HT1080 (cell line): ENCODE results near the gene MED15. TPM values are rescaled to one million over a fixed set of nuclear protein-coding genes. Genes with fewer than 3 reads are reported as not detected.
"Not testable (repeated sequence)": the region's sequence is repeated elsewhere in the genome, so short reads cannot be mapped to it uniquely, and the experiment has no call there.

Experiments used
- DNase-seq: peaks from one replicate; pipeline ENCODE4 v3.0.0-alpha.2; 2015; ENCODE audit warnings: low read depth
- total RNA-seq: library from RNA; depleted of rRNA; stranded (reverse); fragments of >200 nt; shearing (Covaris generic); gene quantifications from 2 replicates; pipeline ENCODE4 v1.2.3, GENCODE V29; 2014

MED15 gene
- total RNA-seq, 1 experiment from 2014 or later, result 59.4 TPM

DNA sequence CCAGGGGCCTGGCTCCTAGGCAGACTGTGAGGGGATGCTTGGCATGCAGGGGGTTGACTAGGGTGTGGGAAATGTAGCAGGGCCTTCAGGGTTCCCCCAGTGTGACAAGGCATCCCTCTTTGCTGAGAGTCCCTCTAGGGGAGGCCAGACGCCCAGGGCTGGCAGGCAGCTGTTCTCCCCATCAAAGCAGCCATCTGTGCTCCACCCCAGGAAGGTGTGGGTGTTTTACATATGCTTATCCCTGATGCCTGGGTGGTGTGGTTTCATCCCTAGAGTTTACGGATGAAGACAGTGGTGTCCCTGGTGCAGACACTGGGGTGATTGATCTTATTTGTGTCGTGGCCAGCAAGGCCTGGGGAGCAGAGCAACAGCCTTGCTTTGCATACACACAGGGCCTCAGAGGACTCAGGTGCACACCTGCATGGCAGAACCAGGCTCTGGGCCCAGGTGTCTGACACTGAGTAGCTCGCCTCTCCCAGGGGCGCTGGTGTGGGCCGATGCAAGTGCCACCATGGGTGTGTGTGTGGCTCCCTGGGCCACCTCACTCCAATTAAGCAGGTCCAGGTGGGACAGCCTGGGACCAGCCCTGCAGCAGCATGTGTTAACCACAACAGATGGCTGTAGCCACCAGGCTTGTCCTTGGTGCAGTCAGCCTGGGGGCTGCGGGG, 74.2 kb downstream of the MED15 start:
- no peak for DNase-seq

GRCh38 chr22:20582171-20582511, 74.7 kb downstream of the MED15 start:
- DNase-seq, result no peak

- DNase-seq, result no peak
Measured at GRCh38 chr22:20582520-20583361, 75.3 kb downstream of the MED15 start.

GRCh38 chr22:20583471-20583922, 76.1 kb downstream of the MED15 start:
- no peak for DNase-seq

GRCh38 chr22:20584029-20584871, 76.8 kb downstream of the MED15 start:
- DNase-seq, result no peak

DNA sequence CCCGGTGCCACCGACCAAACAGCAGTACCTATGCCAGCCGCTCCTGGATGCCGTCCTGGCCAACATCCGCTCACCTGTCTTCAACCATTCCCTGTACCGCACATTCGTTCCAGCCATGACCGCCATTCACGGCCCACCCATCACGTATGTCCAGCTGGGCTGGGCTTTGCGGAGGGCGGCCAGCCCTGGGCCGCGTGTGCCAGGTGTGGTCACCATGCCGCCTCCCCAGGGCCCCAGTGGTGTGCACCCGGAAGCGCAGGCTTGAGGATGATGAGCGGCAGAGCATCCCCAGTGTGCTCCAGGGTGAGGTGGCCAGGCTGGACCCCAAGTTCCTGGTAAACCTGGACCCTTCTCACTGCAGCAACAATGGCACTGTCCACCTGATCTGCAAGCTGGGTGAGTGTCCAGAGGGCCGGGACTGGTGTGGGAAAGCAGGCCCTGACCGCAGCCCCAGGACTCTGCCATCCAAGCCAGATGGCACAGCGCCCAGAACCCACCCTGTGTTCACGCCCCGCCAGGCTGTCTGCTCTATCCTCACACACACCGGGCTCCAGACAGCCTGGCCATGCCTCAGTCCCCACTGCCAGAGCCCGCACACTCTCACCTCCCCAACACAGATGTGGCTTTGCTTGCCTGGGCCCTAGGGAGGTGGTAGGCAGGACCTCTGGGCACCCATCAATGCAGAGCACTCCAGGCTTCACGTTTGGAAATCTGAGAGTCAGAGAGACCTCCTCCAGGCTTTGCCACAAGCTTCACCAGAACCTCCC, 77.6 kb downstream of the MED15 start:
- no peak for DNase-seq

GRCh38 chr22:20585639-20586402, 78.4 kb downstream of the MED15 start:
- DNase-seq, result no peak

GRCh38 chr22:20586403-20586745, 79.0 kb downstream of the MED15 start:
- no peak for DNase-seq

DNA sequence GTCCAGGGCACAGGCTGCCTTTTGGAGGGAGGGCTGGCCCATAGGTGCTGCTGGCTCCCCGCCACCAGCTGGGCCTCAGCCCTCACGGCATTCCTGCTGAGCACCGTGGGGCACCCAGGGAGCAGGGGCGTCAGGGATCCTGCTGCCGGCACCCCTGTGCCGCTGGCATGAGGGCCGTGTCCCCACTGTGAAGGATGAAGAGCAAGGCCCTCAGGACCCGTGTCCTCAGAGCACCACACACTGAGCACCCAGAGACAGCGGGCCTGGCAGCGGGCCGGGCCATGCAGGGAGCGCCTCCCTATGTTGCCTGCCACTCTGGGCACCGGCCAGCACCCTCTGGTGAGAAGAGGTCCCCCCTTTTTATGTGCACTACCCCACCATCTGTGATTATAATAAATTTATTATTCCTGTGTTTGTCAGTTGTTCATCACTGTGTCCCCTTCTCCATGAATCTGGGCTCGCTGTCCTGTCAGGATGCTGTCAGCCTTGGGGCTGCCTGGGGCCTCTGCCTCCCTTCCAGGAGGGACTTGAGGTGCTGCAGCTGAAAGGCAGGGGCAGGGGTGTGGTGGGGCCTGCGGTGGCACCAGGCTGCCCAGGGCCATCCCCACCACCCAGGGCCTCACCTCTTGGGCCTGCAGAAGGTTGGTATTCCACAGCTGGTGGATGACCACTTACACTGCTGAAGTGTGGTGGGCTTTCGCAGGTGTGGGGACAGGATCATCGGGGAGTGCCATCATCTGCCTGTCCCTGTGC, 80.0 kb downstream of the MED15 start:
- no peak for DNase-seq

DNA sequence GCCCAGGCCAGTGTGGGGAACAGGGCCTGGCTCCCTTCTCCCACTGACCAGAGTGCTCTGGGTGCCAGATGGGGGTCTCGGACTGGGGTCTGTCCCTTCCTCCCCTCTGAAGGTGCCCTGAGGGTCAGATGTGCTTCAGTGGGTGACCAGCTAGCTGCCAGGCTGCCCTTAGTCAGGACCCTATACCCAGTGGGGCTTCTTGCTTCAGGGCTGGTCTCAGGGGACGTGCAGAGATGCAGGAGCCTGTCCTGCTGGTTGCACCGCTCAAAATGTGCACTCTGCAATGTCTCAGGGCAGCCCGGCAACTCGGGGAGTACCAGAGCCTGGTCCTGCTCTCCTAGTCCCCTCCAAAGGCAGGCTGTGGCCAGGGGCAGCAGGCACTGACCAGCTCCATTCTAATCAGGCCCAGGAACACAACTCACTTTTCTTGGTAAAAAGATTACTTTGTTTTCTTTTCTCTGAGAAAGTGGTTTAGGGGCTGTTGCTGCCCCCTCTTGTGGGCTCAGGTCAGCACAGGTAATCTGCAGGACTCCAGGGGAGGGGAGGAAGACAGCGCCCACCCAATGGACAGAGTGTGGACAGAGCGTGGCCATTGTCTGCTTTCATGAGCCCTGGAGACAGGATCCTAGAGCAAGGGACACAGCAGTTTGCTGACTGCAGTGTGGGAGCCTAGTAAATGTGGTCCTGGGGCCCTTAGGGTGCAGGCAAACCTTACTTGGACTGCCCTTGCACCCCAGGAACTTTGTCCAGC, 80.9 kb downstream of the MED15 start:
- DNase-seq, result no peak

DNA sequence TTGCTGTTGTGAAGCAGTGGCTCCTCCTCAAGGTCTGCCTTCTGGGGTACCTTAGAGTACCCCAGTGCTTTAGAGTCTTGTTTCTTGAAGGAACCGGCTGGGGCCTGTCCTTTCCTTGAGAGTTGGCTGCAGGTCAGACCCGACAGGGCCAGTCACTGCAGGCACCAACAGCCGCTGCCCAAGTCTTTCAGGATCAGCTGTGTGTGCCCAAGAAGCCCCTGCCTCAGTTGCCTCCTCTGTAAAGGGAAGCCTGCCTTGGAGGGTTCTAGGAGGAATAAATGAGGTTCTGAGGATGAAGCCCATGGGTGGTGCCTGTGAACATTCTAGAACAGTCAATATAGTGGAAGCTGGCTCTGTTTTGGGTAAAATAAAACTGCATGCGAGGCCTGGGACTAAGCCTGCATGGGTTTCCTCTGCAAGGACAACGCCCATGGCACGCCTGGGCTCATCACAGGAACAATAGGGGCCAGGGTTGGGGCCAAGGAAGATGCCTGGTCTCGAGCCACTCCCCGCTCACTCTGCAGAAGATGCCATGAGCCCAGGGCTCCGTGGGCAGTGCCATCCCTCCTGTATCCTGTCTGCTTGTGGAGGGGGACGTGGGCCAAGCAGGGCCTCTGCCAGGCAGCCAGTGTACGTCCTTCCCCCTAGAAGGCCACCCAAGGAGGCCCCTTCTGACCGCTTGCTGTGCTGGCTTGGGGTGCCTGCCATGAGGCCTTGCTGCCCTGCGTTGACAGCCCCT, 81.6 kb downstream of the MED15 start:
- DNase-seq, result no peak

DNA sequence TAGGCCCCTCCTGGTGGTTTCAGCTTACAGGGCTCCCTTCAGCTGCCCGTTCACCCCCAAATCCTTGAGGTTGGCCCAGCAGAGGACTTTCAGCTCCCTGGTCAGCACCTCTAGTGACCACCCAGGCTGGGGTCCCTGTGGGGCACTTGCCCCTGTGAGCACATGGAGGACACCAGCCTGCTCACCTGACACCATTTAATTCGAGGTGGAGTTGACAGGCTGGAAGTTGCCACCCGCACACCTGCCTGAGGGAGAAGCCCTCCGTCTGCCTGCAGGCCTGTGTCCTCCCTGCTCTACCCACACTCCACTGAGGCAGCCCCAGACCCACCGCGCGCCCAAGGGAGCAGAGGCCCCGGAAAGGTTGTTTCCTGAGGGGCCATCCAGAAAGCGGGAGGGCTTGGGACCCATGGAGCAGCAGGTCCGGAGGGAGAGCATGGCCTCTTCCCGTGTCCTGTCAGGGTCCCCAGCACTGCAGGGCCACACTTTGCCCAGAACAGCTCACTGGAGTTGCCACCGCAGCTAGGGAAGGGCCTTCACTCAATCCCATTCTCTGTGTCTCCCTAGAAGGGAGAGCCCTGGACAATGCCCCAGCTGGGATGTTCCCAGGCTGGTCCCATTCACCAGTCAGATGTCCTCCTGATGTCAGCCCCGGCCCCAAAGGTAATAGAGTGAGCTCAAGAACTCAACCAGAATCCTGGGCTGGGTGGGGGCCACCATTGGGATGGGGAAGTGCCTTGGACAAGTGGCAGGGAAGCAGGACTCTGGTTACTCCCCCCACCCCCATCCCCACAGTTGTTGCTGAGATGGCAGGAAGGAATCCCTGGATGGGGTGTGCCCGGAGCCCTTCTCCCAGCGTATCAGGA, 82.4 kb downstream of the MED15 start:
- no peak for DNase-seq

- no peak for DNase-seq
Measured at GRCh38 chr22:20590477-20591294, 83.3 kb downstream of the MED15 start.

GRCh38 chr22:20591295-20591645, 83.9 kb downstream of the MED15 start:
- no peak for DNase-seq

DNA sequence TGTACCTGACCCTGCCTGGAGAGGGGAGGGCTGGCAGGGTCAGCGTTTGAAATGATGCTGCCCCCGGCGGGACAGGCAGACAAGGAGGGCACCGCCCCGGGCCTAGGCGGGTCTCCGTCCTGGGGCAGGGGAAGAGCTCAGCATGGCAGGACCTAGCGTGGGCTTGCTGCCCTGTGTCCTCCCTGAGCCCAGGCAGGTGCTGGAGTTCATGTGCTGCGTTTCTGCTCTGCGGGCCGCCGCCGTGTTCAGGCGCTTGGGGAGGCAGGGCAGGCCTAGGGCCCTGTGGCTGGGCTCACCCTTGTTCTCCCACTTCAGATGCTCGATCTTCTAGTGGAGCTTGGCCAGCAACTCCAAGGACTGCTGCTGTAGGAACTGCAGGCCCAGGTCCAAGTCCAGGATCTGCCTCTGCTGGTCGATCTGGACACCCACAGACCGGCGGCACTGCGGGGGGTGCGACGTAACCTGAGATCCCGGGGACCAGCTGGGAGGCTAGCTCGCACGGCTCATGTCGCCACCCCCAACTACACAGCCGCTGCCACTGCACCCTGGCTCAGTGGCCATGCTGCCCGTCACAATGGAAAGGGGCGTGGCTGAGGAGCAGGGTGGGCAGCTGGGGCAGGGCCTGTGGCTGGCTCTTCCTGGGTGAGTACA, 84.4 kb downstream of the MED15 start:
- DNase-seq, result no peak

GRCh38 chr22:20594038-20594437, 86.6 kb downstream of the MED15 start:
- DNase-seq, result not testable (repeated sequence)
